Loucy (cell line): ENCODE results near the gene GNB1L.

Experiments
- H2AFZ ChIP-seq: fragments of 200-600 bp; sonication (generic); 2 replicates; pipeline ENCODE4 v1.6.0; 2016; ENCODE audit warnings: antibody characterized with exemption, mild to moderate bottlenecking, low read length, moderate library complexity
- H3F3A ChIP-seq: fragments of 200-600 bp; 2 replicates; pipeline ENCODE4 v1.6.0; 2016; ENCODE audit warnings: antibody characterized with exemption, low read depth, mild to moderate bottlenecking
- H3K27me3 ChIP-seq: fragments of 200-600 bp; sonication (generic); 2 replicates; pipeline ENCODE4 v1.6.1; 2014; ENCODE audit warnings: low read length, mild to moderate bottlenecking; ENCODE audit not compliant: insufficient read depth, poor library complexity, severe bottlenecking
- H3K36me3 ChIP-seq: fragments of 200-600 bp; sonication (generic); 2 replicates; pipeline ENCODE4 v1.6.1; 2016; ENCODE audit warnings: low read length; ENCODE audit not compliant: insufficient read depth
- H3K4me1 ChIP-seq: fragments of 200-600 bp; sonication (generic); 2 replicates; pipeline ENCODE4 v1.5.1; 2014; ENCODE audit warnings: low read length, mild to moderate bottlenecking; ENCODE audit not compliant: insufficient read depth, poor library complexity, severe bottlenecking
- H3K4me2 ChIP-seq: fragments of 200-600 bp; sonication (generic); 2 replicates; pipeline ENCODE4 v1.6.0; 2014; ENCODE audit warnings: antibody characterized with exemption, low read length, low read depth, mild to moderate bottlenecking; ENCODE audit not compliant: poor library complexity, severe bottlenecking
- H3K4me3 ChIP-seq: fragments of 200-600 bp; sonication (generic); 2 replicates; pipeline ENCODE4 v1.5.1; 2014; ENCODE audit warnings: low read length, mild to moderate bottlenecking, mixed read lengths; ENCODE audit not compliant: poor library complexity, severe bottlenecking
- H3K79me2 ChIP-seq: fragments of 200-600 bp; sonication (generic); 2 replicates; pipeline ENCODE4 v1.6.1; 2014; ENCODE audit warnings: low read length; ENCODE audit not compliant: insufficient read depth
- H3K9ac ChIP-seq: fragments of 200-600 bp; sonication (generic); 2 replicates; pipeline ENCODE4 v1.6.0; 2014; ENCODE audit warnings: mild to moderate bottlenecking, low read depth, low read length, moderate library complexity; ENCODE audit not compliant: poor library complexity, severe bottlenecking
- H3K9me2 ChIP-seq: fragments of 200-600 bp; sonication (generic); replicated peaks from 2 replicates; pipeline ENCODE4 v1.6.1; 2016; ENCODE audit warnings: low read depth, low read length, mixed read lengths
- H3K9me3 ChIP-seq: fragments of 200-600 bp; sonication (generic); 2 replicates; pipeline ENCODE4 v1.6.1; 2014; ENCODE audit warnings: mild to moderate bottlenecking, antibody characterized with exemption, low read length, low read depth; ENCODE audit not compliant: insufficient read depth
- H4K20me1 ChIP-seq: fragments of 200-600 bp; sonication (generic); 2 replicates; pipeline ENCODE4 v1.6.0; 2014; ENCODE audit warnings: antibody characterized with exemption, low read length, mild to moderate bottlenecking; ENCODE audit not compliant: insufficient read depth, poor library complexity, severe bottlenecking
- EZH2phosphoT487 ChIP-seq: fragments of 200-600 bp; IDR thresholded peaks from 2 replicates; pipeline ENCODE4 v1.6.1; 2018; ENCODE audit warnings: antibody characterized with exemption, mild to moderate bottlenecking, moderate library complexity, borderline replicate concordance
- TF ChIP-seq, protein P1 (sequence below): fragments of 200-600 bp; sonication (generic); conservative IDR thresholded peaks from 2 replicates; pipeline ENCODE4 v1.5.1; 2014; ENCODE audit warnings: mild to moderate bottlenecking, antibody characterized with exemption, low read length

GNB1L gene

DNA sequence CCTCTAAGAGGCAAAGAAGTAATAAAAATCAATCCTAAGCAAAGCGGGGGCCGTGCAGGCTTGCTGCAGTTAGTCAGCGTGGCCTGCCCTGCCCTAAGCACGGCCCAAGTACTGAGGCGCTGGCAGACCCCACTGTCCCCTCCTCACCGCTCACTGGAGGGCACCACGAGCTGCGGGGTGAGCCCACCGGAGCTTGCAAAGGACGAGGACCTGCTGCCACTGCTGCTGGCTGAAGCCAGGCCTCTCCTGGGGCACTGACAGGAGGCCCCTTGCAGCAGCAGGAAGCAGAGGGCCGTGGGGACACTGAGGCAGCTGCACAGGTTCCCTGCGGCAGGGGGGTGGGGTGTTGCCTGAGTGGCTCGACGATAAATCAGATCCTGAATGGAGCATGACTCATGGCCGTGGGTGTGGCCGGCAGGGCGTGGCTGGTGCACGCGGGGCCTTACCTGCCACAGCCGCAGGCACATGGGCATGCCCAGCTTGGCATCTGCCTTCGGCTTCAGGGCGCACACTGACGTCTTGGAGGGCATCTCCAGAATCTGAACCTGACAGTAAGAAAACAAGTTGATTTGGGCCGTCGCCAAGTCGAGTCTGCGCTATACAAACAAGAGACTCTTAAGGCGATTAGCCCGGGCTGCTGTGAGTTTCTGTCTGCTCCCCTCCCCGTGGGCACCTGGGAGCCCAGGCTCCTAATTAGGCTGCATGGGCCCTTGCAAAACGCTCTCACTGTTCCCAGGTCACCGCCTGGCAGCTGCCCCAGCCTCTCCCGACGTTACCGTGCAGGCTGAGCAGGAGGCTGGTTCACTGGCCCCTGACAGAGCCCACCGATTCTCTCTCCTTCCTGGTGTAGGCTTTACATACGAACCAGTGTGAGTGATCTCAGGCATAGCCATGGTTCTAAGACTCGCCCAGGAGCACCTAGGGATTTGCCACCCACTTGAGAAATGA, 48.2 kb downstream of the GNB1L start:
- no peaks in the 10 kb centered on the region for H3F3A ChIP-seq
- no peak overlapping the region for H2AFZ ChIP-seq

DNA sequence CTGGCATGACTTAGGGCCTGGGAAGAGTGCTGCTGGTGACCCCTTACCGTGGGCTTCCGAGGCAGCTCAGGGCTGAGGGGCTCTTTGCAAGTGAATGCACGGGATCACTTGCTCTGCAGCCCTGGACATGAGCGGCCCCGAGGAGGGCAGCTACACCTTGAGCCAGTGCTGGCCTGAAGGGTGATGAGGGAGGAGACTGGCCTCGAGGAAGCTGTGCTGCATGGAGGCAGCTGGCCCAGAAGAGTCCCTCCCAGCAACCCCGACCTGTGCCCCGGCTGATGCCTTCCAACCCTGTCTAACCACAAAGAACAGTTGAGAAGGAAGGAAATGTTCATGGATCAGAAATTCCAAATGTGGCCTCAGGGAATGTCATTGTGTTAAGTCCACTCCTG, 48.9 kb downstream of the GNB1L start:
- Histone ChIP-seq H3K4me1 (no peaks in the 10 kb centered on the region), H3K9ac (no peak overlapping the region), H3F3A (no peaks in the 10 kb centered on the region), H3K9me3 (no peaks in the 10 kb centered on the region), H4K20me1 (no peaks in the 10 kb centered on the region), H3K4me2 (no peak overlapping the region), H3K27me3 (no peaks in the 10 kb centered on the region), H3K79me2 (no peaks in the 10 kb centered on the region), H3K36me3 (no peaks in the 10 kb centered on the region), H2AFZ (no peak overlapping the region), H3K4me3 (no peak overlapping the region), H3K9me2 (no peaks in the 10 kb centered on the region)
- no peak for TF ChIP-seq EZH2phosphoT487
- TF ChIP-seq, protein P1, sequence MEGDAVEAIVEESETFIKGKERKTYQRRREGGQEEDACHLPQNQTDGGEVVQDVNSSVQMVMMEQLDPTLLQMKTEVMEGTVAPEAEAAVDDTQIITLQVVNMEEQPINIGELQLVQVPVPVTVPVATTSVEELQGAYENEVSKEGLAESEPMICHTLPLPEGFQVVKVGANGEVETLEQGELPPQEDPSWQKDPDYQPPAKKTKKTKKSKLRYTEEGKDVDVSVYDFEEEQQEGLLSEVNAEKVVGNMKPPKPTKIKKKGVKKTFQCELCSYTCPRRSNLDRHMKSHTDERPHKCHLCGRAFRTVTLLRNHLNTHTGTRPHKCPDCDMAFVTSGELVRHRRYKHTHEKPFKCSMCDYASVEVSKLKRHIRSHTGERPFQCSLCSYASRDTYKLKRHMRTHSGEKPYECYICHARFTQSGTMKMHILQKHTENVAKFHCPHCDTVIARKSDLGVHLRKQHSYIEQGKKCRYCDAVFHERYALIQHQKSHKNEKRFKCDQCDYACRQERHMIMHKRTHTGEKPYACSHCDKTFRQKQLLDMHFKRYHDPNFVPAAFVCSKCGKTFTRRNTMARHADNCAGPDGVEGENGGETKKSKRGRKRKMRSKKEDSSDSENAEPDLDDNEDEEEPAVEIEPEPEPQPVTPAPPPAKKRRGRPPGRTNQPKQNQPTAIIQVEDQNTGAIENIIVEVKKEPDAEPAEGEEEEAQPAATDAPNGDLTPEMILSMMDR = no peak

More for the DNA sequence above, 48.2 kb downstream of the GNB1L start:
- Histone ChIP-seq H3K4me1 (no peaks in the 10 kb centered on the region), H3K9me3 (no peaks in the 10 kb centered on the region), H3K79me2 (no peaks in the 10 kb centered on the region), H3K36me3 (no peaks in the 10 kb centered on the region), H3K9me2 (no peaks in the 10 kb centered on the region), H4K20me1 (no peaks in the 10 kb centered on the region), H3K27me3 (no peaks in the 10 kb centered on the region), H3K9ac (no peak overlapping the region), H3K4me2 (no peak overlapping the region), H3K4me3 (no peak overlapping the region)
- no peak for TF ChIP-seq EZH2phosphoT487
- TF ChIP-seq, protein P1 = no peak

DNA sequence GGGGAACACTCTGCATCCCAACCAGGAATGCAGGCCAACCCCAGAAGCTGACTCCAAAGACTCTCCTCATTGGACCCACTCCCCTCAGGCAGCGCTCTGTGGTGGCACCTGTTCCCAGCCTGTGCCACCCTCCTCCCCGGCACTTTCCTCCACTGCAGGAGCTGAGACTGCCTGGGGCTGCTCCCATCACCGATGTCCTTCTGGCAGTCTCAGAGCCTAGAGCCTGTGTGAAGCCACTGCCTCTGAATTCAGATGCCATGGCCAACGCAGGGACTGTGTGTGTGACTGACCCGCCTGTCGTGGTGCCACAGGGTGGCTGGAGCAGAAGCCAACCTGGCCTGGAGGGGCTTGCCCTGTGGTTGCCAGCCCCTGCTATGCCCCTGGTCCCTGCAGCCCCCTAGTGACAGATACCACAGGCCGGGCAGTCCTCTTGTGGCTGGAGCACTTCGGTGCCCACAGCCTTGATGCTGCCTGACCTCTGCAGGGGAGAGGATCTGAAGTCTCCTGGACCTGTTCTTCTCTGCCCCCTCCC, 50.9 kb downstream of the GNB1L start:
- no peak overlapping the region for H3K4me2 ChIP-seq
- no peaks in the 10 kb centered on the region for H3K27me3 ChIP-seq
- H3K9me3 ChIP-seq = no peaks in the 10 kb centered on the region
- H3K79me2 ChIP-seq = no peaks in the 10 kb centered on the region
- H3K9ac ChIP-seq = no peak overlapping the region
- TF ChIP-seq EZH2phosphoT487 = no peak
- TF ChIP-seq, protein P1 = no peak
- no peaks in the 10 kb centered on the region for H3K36me3 ChIP-seq
- H3K4me1 ChIP-seq = no peaks in the 10 kb centered on the region
- H4K20me1 ChIP-seq = no peaks in the 10 kb centered on the region
- H3F3A ChIP-seq = no peaks in the 10 kb centered on the region
- H2AFZ ChIP-seq = no peak overlapping the region
- no peaks in the 10 kb centered on the region for H3K9me2 ChIP-seq
- no peak overlapping the region for H3K4me3 ChIP-seq
